ENCODE results near the gene TKFC. TPM values are rescaled to one million over a fixed set of nuclear protein-coding genes. Genes with fewer than 3 reads are reported as not detected.

Gene TKFC
- total and polyA plus RNA-seq, 2 experiments from 2014 or later: 58.1 to 84.3 TPM

DNA sequence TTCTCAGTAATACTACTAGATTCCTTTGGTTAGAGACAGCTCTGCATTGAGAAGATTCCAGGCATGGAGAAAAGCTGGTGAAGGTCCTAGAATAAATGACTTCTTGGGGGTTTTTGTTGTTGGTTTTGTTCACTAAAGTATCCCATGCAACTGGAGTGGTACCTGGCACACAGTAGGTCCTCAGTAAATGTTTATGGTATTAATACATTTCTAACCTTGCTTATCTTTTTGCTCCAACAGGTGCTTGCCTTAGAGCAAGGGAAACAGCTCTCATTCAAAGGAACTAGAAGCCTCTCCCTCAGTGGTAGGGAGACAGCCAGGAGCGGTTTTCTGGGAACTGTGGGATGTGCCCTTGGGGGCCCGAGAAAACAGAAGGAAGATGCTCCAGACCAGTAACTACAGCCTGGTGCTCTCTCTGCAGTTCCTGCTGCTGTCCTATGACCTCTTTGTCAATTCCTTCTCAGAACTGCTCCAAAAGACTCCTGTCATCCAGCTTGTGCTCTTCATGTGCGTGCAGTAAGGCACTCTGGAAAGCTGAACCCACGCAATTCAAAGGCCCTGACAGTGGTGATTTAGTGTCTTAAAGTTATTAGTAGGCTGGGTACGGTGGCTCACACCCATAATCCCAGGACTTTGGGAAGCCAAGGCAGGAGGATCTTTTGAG, 31.1 kb downstream of the TKFC start:
- Histone ChIP-seq H3K27me3 (no peaks in the 10 kb centered on the region), H3K4me3 (no peak overlapping the region), H3K36me3 (peaks cover 44% of the 10 kb centered on the region), H3K27ac (no peak overlapping the region), H3K4me1 (ENCODE audit: low read depth) (peaks cover 9% of the 10 kb centered on the region), H3K9me3 (ENCODE audit: low read depth) (no peaks in the 10 kb centered on the region)
- TF ChIP-seq, protein P1, sequence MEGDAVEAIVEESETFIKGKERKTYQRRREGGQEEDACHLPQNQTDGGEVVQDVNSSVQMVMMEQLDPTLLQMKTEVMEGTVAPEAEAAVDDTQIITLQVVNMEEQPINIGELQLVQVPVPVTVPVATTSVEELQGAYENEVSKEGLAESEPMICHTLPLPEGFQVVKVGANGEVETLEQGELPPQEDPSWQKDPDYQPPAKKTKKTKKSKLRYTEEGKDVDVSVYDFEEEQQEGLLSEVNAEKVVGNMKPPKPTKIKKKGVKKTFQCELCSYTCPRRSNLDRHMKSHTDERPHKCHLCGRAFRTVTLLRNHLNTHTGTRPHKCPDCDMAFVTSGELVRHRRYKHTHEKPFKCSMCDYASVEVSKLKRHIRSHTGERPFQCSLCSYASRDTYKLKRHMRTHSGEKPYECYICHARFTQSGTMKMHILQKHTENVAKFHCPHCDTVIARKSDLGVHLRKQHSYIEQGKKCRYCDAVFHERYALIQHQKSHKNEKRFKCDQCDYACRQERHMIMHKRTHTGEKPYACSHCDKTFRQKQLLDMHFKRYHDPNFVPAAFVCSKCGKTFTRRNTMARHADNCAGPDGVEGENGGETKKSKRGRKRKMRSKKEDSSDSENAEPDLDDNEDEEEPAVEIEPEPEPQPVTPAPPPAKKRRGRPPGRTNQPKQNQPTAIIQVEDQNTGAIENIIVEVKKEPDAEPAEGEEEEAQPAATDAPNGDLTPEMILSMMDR (IDR thresholded peaks at IDR 0.05; ENCODE audit: low read depth, low read length): no peak
- no peak for DNase-seq (ENCODE audit: low read depth in 1 of 2, low spot score in 1 of 2)

DNA sequence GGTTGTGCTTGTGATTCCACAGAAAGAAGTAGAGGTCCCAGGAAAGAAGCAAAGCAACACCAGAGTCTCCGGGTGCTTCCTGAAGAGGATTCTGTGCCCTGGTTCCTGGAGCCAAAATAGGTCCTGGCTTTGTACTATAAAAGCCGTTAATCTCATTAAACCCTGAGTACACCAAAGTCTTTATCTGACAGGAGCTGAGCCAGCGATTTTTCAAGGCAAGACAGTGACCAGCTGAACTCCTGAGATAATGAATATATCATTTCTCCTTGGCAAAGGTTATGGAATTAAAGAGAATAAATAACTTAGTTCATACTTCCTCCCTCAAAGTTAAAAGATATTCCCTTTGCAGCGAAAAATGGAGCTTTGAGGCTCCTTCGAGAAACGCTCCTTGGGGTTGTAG, 34.4 kb downstream of the TKFC start:
- H3K36me3 ChIP-seq: peaks cover 52% of the 10 kb centered on the region
- H3K4me1 ChIP-seq (ENCODE audit: low read depth): no peaks in the 10 kb centered on the region
- TF ChIP-seq, protein P1 (IDR thresholded peaks at IDR 0.05; ENCODE audit: low read depth, low read length): no peak
- no peaks in the 10 kb centered on the region for H3K27me3 ChIP-seq
- DNase-seq (ENCODE audit: low read depth in 1 of 2, low spot score in 1 of 2): no peak
- no peak overlapping the region for H3K4me3 ChIP-seq
- no peaks in the 10 kb centered on the region for H3K9me3 ChIP-seq (ENCODE audit: low read depth)
- H3K27ac ChIP-seq: no peak overlapping the region

DNA sequence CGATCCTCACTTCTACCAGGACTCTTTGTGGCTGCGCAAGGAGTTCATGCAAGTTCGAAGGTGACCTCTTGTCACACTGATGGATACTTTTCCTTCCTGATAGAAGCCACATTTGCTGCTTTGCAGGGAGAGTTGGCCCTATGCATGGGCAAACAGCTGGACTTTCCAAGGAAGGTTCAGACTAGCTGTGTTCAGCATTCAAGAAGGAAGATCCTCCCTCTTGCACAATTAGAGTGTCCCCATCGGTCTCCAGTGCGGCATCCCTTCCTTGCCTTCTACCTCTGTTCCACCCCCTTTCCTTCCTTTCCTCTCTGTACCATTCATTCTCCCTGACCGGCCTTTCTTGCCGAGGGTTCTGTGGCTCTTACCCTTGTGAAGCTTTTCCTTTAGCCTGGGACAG, 35.6 kb downstream of the TKFC start:
- Histone ChIP-seq H3K36me3 (peaks cover 52% of the 10 kb centered on the region), H3K27me3 (no peaks in the 10 kb centered on the region), H3K4me3 (no peak overlapping the region), H3K27ac (no peak overlapping the region), H3K4me1 (ENCODE audit: low read depth) (no peaks in the 10 kb centered on the region), H3K9me3 (ENCODE audit: low read depth) (no peaks in the 10 kb centered on the region)
- TF ChIP-seq, protein P1 (IDR thresholded peaks at IDR 0.05; ENCODE audit: low read depth, low read length): no peak
- DNase-seq (ENCODE audit: low read depth in 1 of 2, low spot score in 1 of 2): no peak

DNA sequence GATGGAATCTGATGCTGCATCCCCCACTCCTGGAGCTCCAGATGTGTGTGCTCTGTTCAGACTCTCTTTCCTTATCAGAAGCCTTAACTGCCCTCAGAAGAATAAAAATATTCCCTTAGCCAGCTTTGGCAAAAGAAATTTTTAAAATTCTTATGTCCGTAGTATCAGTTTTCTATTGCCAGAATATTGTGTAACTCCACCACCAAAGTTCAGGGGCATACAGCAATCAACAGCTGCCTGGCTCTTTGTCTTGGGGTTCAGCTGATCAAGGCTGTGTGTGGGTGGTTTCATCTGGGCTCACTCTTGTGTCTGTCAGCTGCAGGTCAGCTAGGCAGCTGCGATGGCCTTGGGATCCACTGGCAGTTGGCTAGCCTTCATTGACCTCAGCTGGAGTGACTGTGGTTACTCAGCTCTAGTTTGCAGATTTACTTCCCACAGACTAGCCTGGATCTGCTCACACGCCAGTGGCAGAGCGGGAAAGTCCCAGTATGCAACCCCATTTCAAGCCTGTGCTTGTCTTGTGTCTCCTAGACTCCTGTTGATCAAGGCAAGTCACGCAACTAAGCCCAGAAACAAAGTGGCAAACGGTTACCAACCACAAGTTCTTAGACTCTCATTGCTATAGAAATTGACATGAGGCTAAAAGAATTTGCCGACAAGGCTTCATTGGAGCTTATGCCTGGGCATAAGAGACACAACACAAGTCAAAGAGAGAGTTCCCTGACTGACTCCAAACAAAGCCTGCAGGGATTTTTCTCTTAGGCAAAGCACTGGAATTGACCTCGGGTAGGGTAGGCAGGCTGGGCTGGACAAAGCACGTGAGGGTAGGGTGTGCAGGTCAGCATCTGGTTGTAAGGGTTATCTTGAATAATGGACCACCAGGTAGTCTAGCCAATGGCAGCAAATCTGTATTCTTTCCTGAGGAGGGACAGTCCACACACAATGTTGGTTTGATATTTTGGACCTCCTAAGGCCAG, 36.6 kb downstream of the TKFC start:
- Histone ChIP-seq H3K4me1 (ENCODE audit: low read depth) (no peaks in the 10 kb centered on the region), H3K27ac (no peak overlapping the region), H3K4me3 (no peak overlapping the region), H3K9me3 (ENCODE audit: low read depth) (no peaks in the 10 kb centered on the region), H3K36me3 (peaks cover 44% of the 10 kb centered on the region), H3K27me3 (no peaks in the 10 kb centered on the region)
- peak in 1 of 2 donors; percentile 97 for DNase-seq (ENCODE audit: low read depth in 1 of 2, low spot score in 1 of 2)
- TF ChIP-seq, protein P1 (IDR thresholded peaks at IDR 0.05; ENCODE audit: low read depth, low read length): no peak

DNA sequence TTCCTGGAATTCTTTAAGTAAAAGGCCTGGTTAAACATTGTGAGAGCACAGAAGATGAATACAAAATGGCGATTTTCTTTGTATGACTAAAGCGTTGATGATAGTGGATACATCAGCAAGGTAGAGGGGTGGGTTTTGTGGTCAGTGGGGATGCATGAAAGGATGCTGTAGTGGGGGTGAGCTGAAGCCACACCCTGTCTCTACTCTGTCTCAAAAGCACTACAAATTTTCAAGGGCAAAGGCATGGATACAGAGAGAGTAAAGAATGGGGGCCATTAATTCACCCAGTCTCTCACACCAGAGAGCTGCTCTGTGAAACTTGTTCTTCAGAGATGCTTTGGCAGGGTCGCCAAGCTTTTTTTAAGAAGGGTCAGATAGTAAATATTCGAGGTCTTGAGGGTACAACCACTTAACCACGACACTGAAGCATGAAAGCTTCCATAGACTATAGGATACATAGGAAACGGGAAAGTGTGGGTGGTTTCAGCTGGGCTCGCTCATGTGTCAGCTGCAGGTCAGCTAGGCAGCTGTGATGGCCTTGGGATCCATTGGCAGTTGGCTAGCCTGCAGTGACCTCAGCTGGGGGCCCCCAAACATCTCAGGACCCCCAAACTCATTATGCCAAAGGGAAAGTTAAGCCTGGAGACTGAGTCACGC, 37.4 kb downstream of the TKFC start:
- H3K36me3 ChIP-seq: peaks cover 40% of the 10 kb centered on the region
- TF ChIP-seq, protein P1 (IDR thresholded peaks at IDR 0.05; ENCODE audit: low read depth, low read length): no peak
- no peak overlapping the region for H3K27ac ChIP-seq
- no peak for DNase-seq (ENCODE audit: low read depth in 1 of 2, low spot score in 1 of 2)
- no peaks in the 10 kb centered on the region for H3K4me1 ChIP-seq (ENCODE audit: low read depth)
- H3K4me3 ChIP-seq: no peak overlapping the region
- no peaks in the 10 kb centered on the region for H3K27me3 ChIP-seq
- H3K9me3 ChIP-seq (ENCODE audit: low read depth): no peaks in the 10 kb centered on the region

Measured in cardiac muscle cell (in vitro differentiated cells and primary cell).